ENCODE data around the gene TMEM87B. TPM values are rescaled to one million over a fixed set of nuclear protein-coding genes. Genes with fewer than 3 reads are reported as not detected.

Gene TMEM87B
- polyA plus RNA-seq, 1 donor, result 37.5 TPM

GRCh38 chr2:112166806-112167499, 111.9 kb downstream of the TMEM87B start:
- no peaks in the 10 kb centered on the region for H3K9me3 ChIP-seq (ENCODE audit: control insufficient read depth, low read depth, low read length)
- no peak overlapping the region for H3K27ac ChIP-seq (ENCODE audit: low read length)
- no peak overlapping the region for H3K4me3 ChIP-seq (ENCODE audit: low read length)
- H3K36me3 ChIP-seq (ENCODE audit: control insufficient read depth, insufficient read depth, low read length), result no peaks in the 10 kb centered on the region
- no peaks in the 10 kb centered on the region for H3K27me3 ChIP-seq (ENCODE audit: control insufficient read depth, insufficient read depth, low read length)
- no peaks in the 10 kb centered on the region for H3K4me1 ChIP-seq (ENCODE audit: control insufficient read depth, insufficient read depth, low read length)
- no peak for DNase-seq
- WGBS (ENCODE audit: insufficient coverage, low lambda C conversion rate), result 100% methylated on average over 1 of the region's 14 CpGs

GRCh38 chr2:112168422-112169124, 113.5 kb downstream of the TMEM87B start:
- no peak overlapping the region for H3K27ac ChIP-seq (ENCODE audit: low read length)
- DNase-seq, result no peak
- no peak overlapping the region for H3K4me3 ChIP-seq (ENCODE audit: low read length)
- no CpG with 5 or more reads among the region's 10 CpGs for WGBS (ENCODE audit: insufficient coverage, low lambda C conversion rate)
- no peaks in the 10 kb centered on the region for H3K4me1 ChIP-seq (ENCODE audit: control insufficient read depth, insufficient read depth, low read length)
- no peaks in the 10 kb centered on the region for H3K9me3 ChIP-seq (ENCODE audit: control insufficient read depth, low read depth, low read length)
- no peaks in the 10 kb centered on the region for H3K36me3 ChIP-seq (ENCODE audit: control insufficient read depth, insufficient read depth, low read length)
- no peaks in the 10 kb centered on the region for H3K27me3 ChIP-seq (ENCODE audit: control insufficient read depth, insufficient read depth, low read length)

Other genes with a start within 250 kb of the TMEM87B start
- 22.8 TPM for gene ANAPC1, start 171.1 kb upstream of the TMEM87B start, polyA plus RNA-seq
- 8.7 TPM for gene MERTK, start 156.7 kb upstream of the TMEM87B start, polyA plus RNA-seq
- 1.7 TPM for gene FBLN7, start 83.1 kb downstream of the TMEM87B start, polyA plus RNA-seq
- 16.2 TPM for gene ZC3H8, start 199.8 kb downstream of the TMEM87B start, polyA plus RNA-seq
- 5.7 TPM for gene ZC3H6, start 220.3 kb downstream of the TMEM87B start, polyA plus RNA-seq